SK-N-MC (cell line): ENCODE data around the gene ZNF202.

Experiments
- EZH2 ChIP-seq: fragments of 200-600 bp; sonication (generic); IDR thresholded peaks from one replicate; pipeline ENCODE4 v1.6.1; 2017; ENCODE audit warnings: antibody characterized with exemption
- POLR2AphosphoS5 ChIP-seq: IDR thresholded peaks from 2 replicates; pipeline ENCODE4 v1.6.1; 2012; ENCODE audit warnings: mild to moderate bottlenecking, low read depth, low read length, borderline replicate concordance

- no peak for TF ChIP-seq EZH2
- no peak for TF ChIP-seq POLR2AphosphoS5
Observed at GRCh38 chr11:123682696-123683410, 58.6 kb downstream of the ZNF202 start.
